ENCODE results near the gene SUPT7L.
A peak's percentile ranks its signal among the peaks of the same experiment; 100 is the strongest.
"Not testable (repeated sequence)": the region's sequence is repeated elsewhere in the genome, so short reads cannot be mapped to it uniquely, and the experiment has no call there.

Gene SUPT7L

DNA sequence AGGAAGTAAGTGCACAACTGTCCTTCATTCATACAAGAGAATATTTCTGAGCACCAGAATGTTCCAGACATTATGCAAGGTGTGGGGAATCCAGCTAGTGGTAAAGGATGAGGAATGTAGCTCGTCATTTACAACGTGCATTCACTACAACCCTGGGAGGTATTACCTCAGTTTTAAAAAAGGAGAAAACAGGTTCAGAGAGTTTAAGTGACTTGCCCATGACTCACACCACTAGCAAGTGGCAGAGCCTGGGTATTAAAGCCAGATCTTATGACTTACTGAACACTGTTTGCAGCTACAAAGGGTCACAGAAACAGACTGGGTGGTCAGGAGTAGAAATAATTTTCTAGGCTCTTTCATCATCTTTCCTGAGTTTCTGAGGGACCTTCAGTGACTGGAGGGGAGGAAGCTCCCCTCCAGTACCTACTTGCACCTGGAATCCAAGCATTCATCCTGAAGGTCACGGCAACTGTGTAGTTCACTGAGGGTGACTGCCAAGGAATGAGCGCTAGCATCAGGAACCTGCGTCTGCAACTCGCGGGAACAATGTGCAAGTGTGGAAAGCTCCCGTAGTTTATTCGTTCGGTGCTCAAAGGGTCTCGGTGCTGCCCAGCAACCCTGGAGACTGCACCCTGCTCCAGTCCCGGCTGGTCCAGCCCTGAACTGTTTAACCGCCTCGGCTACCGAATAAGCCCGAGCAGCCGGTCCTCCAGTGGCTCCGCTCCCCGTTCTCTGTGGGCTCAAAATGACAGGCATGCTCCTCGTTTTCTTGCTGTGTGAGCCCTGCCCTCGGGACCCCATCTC lies 35.2 kb downstream of the SUPT7L start:
- H3K36me3 ChIP-seq (ENCODE audit: insufficient read depth): 0 out of 2 replicates have a peak, but pooled peaks cover 4% of the 10 kb centered on the region

DNA sequence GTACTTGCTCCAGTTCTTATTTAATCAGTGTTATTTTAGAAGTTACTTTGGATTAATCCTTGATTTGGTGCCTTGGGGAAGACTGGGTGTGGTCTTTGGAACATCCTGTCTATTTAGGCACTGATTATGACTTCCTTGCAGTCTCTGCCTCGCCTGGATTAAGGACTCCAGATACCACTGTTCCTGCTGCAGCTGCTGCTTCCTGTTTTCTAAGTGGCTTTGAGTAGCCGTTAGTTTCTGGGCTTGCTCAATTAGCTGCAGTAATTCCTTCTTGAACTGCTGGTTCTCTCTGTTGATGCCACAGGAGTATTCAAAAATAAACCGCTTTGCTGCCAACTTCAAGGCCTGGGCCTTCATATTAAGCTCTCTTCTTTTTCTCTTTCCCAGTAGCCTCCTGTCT lies 36.5 kb downstream of the SUPT7L start:
- not testable (repeated sequence) for H3K4me2 ChIP-seq; H3K9ac ChIP-seq; H3K4me3 ChIP-seq (IDR thresholded peaks at IDR 0.05; ENCODE audit: insufficient read depth, low read depth, low read length)

More for the DNA sequence above, 35.2 kb downstream of the SUPT7L start:
- peak overlapping the region; percentile 97 for H3K4me2 ChIP-seq
- H3K4me3 ChIP-seq (IDR thresholded peaks at IDR 0.05; ENCODE audit: insufficient read depth, low read depth, low read length): peak overlapping the region; percentile 53
- TF ChIP-seq, protein P1, sequence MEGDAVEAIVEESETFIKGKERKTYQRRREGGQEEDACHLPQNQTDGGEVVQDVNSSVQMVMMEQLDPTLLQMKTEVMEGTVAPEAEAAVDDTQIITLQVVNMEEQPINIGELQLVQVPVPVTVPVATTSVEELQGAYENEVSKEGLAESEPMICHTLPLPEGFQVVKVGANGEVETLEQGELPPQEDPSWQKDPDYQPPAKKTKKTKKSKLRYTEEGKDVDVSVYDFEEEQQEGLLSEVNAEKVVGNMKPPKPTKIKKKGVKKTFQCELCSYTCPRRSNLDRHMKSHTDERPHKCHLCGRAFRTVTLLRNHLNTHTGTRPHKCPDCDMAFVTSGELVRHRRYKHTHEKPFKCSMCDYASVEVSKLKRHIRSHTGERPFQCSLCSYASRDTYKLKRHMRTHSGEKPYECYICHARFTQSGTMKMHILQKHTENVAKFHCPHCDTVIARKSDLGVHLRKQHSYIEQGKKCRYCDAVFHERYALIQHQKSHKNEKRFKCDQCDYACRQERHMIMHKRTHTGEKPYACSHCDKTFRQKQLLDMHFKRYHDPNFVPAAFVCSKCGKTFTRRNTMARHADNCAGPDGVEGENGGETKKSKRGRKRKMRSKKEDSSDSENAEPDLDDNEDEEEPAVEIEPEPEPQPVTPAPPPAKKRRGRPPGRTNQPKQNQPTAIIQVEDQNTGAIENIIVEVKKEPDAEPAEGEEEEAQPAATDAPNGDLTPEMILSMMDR (conservative IDR thresholded peaks at IDR 0.05; ENCODE audit: low read depth, low read length): no peak
- H3K4me1 ChIP-seq (ENCODE audit: low read depth, poor library complexity, severe bottlenecking): peaks cover 19% of the 10 kb centered on the region
- H3K79me2 ChIP-seq (ENCODE audit: insufficient read depth, low read depth): peaks cover 13% of the 10 kb centered on the region; the same call in 1 of the 2 replicates
- H3K9ac ChIP-seq: peak overlapping the region; percentile 89
- no peaks in the 10 kb centered on the region for H3K27me3 ChIP-seq (ENCODE audit: insufficient read depth, low read depth)
- peak overlapping the region; percentile 77 for H2AFZ ChIP-seq (ENCODE audit: low read depth)
- H3K27ac ChIP-seq: peak overlapping the region; percentile 58
- no peaks in the 10 kb centered on the region for H4K20me1 ChIP-seq (ENCODE audit: insufficient read depth)

DNA sequence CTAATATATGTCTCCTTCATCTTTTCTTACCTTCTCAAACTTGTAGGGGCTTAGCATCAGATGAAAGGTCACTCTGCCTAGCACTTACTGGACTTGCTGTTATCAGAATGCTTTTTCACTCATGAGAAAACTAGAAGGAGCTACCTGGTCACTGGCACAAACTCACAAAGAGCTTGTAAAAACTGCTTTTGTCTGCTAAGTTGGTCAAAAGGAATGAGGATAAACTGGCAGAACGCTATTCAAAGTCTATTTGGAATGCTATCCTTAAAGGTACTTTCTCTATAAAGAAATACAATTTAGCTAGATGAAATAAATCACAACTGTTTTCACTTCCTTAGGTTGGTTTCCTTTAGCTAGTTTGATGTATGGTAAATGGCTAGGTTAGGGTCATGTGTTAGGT lies 37.1 kb downstream of the SUPT7L start:
- H3K27me3 ChIP-seq (ENCODE audit: insufficient read depth, low read depth); H2AFZ ChIP-seq (ENCODE audit: low read depth); H4K20me1 ChIP-seq (ENCODE audit: insufficient read depth); H3K4me2 ChIP-seq; H3K36me3 ChIP-seq (ENCODE audit: insufficient read depth); H3K9ac ChIP-seq; H3K27ac ChIP-seq; H3K4me3 ChIP-seq (IDR thresholded peaks at IDR 0.05; ENCODE audit: insufficient read depth, low read depth, low read length): not testable (repeated sequence)
- peaks cover 13% of the 10 kb centered on the region; the same call in 1 of the 2 replicates for H3K79me2 ChIP-seq (ENCODE audit: insufficient read depth, low read depth)
- H3K4me1 ChIP-seq (ENCODE audit: low read depth, poor library complexity, severe bottlenecking): peaks cover 19% of the 10 kb centered on the region

More for the DNA sequence above, 36.5 kb downstream of the SUPT7L start:
- H4K20me1 ChIP-seq (ENCODE audit: insufficient read depth); H3K36me3 ChIP-seq (ENCODE audit: insufficient read depth); H3K27ac ChIP-seq; H3K27me3 ChIP-seq (ENCODE audit: insufficient read depth, low read depth); H2AFZ ChIP-seq (ENCODE audit: low read depth): not testable (repeated sequence)
- peaks cover 13% of the 10 kb centered on the region; the same call in 1 of the 2 replicates for H3K79me2 ChIP-seq (ENCODE audit: insufficient read depth, low read depth)
- H3K4me1 ChIP-seq (ENCODE audit: low read depth, poor library complexity, severe bottlenecking): peaks cover 19% of the 10 kb centered on the region

DNA sequence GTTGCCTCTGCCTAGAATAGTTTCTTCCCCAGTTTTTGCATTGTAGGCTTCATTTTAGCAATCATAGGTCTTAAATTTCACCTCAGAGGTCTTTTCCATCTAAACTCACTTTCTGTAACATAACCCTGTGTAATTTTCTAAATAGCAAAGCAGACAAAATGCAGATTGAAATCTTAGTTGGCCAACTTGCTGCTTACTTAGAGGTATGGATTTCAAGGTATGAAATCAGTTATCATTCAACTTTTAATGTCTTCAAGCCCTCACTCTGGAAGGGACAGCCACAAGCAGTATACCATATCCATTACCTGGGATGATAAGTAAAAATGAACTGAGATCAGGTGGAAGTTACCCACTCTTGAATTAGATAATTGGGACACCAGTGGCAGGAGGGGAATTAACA lies 38.5 kb downstream of the SUPT7L start:
- H3K27ac ChIP-seq: no peak overlapping the region
- no peak overlapping the region for H3K4me3 ChIP-seq (IDR thresholded peaks at IDR 0.05; ENCODE audit: insufficient read depth, low read depth, low read length)
- H2AFZ ChIP-seq (ENCODE audit: low read depth): no peak overlapping the region
- no peaks in the 10 kb centered on the region for H3K27me3 ChIP-seq (ENCODE audit: insufficient read depth, low read depth)
- H3K79me2 ChIP-seq (ENCODE audit: insufficient read depth, low read depth): peaks cover 11% of the 10 kb centered on the region; the same call in 1 of the 2 replicates
- no peak overlapping the region for H3K4me2 ChIP-seq
- H3K9ac ChIP-seq: no peak overlapping the region
- no peaks in the 10 kb centered on the region for H4K20me1 ChIP-seq (ENCODE audit: insufficient read depth)
- H3K36me3 ChIP-seq (ENCODE audit: insufficient read depth): 0 out of 2 replicates have a peak, but pooled peaks cover 4% of the 10 kb centered on the region
- H3K4me1 ChIP-seq (ENCODE audit: low read depth, poor library complexity, severe bottlenecking): peaks cover 14% of the 10 kb centered on the region
- TF ChIP-seq, protein P1 (conservative IDR thresholded peaks at IDR 0.05; ENCODE audit: low read depth, low read length): no peak

DNA sequence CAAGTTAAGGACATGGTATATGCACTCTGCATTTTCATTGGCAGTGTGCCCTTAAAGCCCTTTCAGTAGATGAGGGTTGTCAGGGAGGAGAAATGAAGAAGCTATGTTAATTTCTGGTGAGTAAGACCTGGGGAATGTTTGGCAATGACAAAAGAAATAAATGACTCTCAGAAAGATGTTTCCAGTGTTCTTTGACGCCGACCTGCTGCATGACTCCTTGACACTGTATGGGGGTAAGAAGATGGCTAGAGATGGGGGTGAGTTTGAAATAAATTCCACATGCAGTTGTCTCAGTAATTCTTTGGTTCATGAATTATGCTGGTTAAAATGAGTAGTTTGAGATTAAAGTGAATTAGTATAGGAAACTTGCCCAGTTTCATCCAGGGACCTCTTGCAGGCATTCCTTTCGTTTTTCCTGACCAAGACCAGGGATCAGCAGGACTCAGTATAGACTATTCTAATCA lies 40.5 kb downstream of the SUPT7L start:
- Histone ChIP-seq H4K20me1 (ENCODE audit: insufficient read depth) (no peaks in the 10 kb centered on the region), H3K36me3 (ENCODE audit: insufficient read depth) (peaks cover 6% of the 10 kb centered on the region; the same call in 1 of the 2 replicates), H3K79me2 (ENCODE audit: insufficient read depth, low read depth) (no peaks in the 10 kb centered on the region), H2AFZ (ENCODE audit: low read depth) (no peak overlapping the region), H3K27me3 (ENCODE audit: insufficient read depth, low read depth) (no peaks in the 10 kb centered on the region), H3K27ac (no peak overlapping the region), H3K4me2 (no peak overlapping the region), H3K9ac (no peak overlapping the region), H3K4me3 (IDR thresholded peaks at IDR 0.05; ENCODE audit: insufficient read depth, low read depth, low read length) (no peak overlapping the region), H3K4me1 (ENCODE audit: low read depth, poor library complexity, severe bottlenecking) (peaks cover 6% of the 10 kb centered on the region)
- TF ChIP-seq, protein P1 (conservative IDR thresholded peaks at IDR 0.05; ENCODE audit: low read depth, low read length): no peak

Measured in KMS-11 (cell line).